MM.1S (cell line): ENCODE results near the gene EAF1.

Experiments
- EZH2 ChIP-seq: fragments of 300-600 bp; sonication (generic); optimal IDR thresholded peaks from 2 replicates; pipeline ENCODE3; 2017; ENCODE audit warnings: low read depth, mild to moderate bottlenecking, antibody characterized with exemption, low read length, mixed read lengths
- TF ChIP-seq, protein P1 (sequence below): fragments of 300-600 bp; sonication (generic); IDR thresholded peaks from 2 replicates; pipeline ENCODE4 v1.5.1; 2016; ENCODE audit warnings: antibody characterized with exemption, low read length, mixed read lengths

DNA sequence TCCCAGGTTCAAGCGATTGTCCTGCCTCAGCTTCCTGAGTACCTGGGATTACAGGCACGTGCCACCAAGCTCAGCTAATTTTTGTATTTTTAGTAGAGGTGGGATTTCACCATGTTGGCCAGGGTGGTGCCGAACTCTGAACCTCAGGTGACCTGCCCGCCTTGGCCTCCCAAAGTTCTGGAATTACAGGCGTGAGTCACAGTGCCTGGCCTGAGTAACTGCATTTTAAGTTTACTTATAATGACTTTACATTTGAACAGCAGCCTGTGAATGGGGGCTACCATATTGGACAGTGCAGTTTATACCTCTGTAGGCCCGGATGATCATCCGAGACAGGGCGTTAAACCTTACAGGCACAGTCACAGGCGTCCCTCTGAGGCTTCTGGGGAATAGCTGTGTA lies 24.8 kb downstream of the EAF1 start:
- TF ChIP-seq, protein P1, sequence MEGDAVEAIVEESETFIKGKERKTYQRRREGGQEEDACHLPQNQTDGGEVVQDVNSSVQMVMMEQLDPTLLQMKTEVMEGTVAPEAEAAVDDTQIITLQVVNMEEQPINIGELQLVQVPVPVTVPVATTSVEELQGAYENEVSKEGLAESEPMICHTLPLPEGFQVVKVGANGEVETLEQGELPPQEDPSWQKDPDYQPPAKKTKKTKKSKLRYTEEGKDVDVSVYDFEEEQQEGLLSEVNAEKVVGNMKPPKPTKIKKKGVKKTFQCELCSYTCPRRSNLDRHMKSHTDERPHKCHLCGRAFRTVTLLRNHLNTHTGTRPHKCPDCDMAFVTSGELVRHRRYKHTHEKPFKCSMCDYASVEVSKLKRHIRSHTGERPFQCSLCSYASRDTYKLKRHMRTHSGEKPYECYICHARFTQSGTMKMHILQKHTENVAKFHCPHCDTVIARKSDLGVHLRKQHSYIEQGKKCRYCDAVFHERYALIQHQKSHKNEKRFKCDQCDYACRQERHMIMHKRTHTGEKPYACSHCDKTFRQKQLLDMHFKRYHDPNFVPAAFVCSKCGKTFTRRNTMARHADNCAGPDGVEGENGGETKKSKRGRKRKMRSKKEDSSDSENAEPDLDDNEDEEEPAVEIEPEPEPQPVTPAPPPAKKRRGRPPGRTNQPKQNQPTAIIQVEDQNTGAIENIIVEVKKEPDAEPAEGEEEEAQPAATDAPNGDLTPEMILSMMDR, result no peak
- no peak for TF ChIP-seq EZH2
